ENCODE results near the gene AP2B1. TPM values are rescaled to one million over a fixed set of nuclear protein-coding genes. Genes with fewer than 3 reads are reported as not detected.
A peak's percentile ranks its signal among the peaks of the same experiment; 100 is the strongest.
"Not testable (repeated sequence)": the region's sequence is repeated elsewhere in the genome, so short reads cannot be mapped to it uniquely, and the experiment has no call there.

AP2B1 gene
- 100 to 1,000 TPM; 154 to 190 TPM for total RNA-seq
- long read RNA-seq, full-length matches to known transcripts: 5 of 45 reads
- long read RNA-seq, partial matches to known transcripts: 26 of 45 reads
- long read RNA-seq, other reads (novel, unspliced or antisense): 14 of 45 reads

- ATAC-seq (peak; percentile 85), DNase-seq (peak; percentile 91 to 95)
- intact Hi-C loops (cut with DNase I, micrococcal nuclease): no loop called here
These were observed at the start of gene AP2B1 for GRCh38 chr17:35587074-35587961. Gene AP2B1 (plus strand): TSS chr17:35587322. CDS start chr17:35594031, 6,709 bp downstream.

DNA sequence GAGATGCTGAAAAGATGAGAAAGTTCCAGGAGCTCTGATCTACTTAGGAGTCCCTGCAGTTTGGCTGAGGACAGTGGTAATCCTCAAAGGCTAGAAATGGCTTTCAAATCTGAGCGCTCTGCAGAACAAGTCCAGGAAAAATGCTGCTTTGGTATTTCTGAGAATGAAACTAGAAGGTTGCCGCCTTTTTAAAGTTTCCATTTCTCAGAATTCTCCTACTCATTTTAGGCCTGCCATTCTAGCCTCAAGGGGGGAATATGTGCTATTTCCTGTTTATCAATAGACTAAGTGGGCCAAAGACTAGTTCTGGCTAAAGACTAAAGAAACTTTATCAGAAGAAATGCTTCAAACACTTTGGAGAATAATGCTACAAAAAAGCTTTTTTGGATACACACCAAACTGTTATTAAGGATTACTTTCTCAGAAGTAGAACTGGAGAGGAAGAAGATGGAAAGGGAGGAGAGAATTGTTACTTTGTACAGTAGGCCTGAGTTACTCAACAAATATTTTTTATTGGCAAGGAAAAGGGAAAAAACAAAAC, 49.5 kb upstream of the AP2B1 start, which contains the start of gene SLFN12L:
Gene SLFN12L, minus strand, starts transcription at position 78 of the 541 bp plus-strand sequence. CDS start 15,314 bp downstream, outside the sequence.
- no peak for ATAC-seq
- intact Hi-C loops (cut with DNase I, micrococcal nuclease): loop anchor here in 1 of 2 donors (2.0 to 10.0 kb wide), 2 partner anchors 225 to 373 kb away; no protein-coding TSS in a partner anchor
- DNase-seq: no peak

DNA sequence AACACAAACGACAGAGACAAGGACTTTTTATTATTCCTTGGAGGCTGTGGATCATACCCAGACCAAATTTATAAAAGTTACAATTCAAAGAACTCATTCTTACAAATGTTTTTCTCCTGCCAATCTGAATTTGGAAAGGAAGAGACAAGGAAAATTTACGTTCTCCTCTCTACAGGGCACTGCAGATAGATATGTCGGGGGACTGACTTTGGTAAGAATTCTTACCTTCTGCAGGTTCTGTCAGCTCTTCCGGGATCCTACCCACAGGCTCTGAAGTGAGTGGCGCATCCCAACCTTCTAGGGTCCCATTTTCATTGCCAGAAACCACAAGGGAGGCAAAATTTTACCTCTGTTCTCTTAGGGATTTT, 47.5 kb upstream of the AP2B1 start:
- ATAC-seq: no peak
- intact Hi-C loops (cut with DNase I, micrococcal nuclease): loop anchor here in 1 of 2 donors (10.0 kb wide), 1 partner anchor 375 kb away; no protein-coding TSS in a partner anchor
- no peak for DNase-seq

GRCh38 chr17:35540589-35541404, 46.3 kb upstream of the AP2B1 start:
- intact Hi-C loops (cut with DNase I, micrococcal nuclease): no loop called here
- DNase-seq (peak; percentile 37 to 45), ATAC-seq (peak; percentile 57)

- ATAC-seq (no peak), DNase-seq (no peak)
- intact Hi-C loops (cut with DNase I, micrococcal nuclease): no loop called here
These were observed 45.7 kb upstream of the AP2B1 start for GRCh38 chr17:35541434-35541833.

- intact Hi-C loops (cut with DNase I, micrococcal nuclease): no loop called here
- DNase-seq (no peak), ATAC-seq (no peak)
These were observed 44.1 kb upstream of the AP2B1 start for GRCh38 chr17:35542990-35543389.

DNA sequence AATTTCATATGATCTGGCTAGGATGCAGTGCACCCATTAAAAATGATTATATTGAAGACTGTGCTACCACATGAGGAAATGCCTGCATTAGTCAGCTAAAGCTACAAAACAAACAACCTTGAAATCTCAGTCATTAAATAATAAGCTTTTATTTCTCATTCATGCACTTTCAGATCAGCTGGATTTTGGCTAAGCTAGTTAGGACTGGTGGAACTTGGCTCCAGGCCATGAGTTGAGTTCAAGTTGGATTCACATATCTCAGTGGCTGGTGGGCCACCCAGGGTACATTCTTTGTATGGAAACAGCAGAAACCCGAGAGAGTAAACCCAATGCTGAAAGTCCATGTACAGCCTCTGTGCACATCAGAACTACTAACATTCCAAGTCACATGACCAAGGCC, 43.3 kb upstream of the AP2B1 start:
- ATAC-seq (no peak), DNase-seq (no peak)
- intact Hi-C loops (cut with DNase I, micrococcal nuclease): no loop called here

- DNase-seq (no peak), ATAC-seq (no peak)
- intact Hi-C loops (cut with DNase I, micrococcal nuclease): no loop called here
These were observed 42.0 kb upstream of the AP2B1 start for GRCh38 chr17:35545150-35545549.

GRCh38 chr17:35546487-35546886, 40.6 kb upstream of the AP2B1 start:
- DNase-seq (no peak), ATAC-seq (no peak)
- intact Hi-C loops (cut with DNase I, micrococcal nuclease): no loop called here

- intact Hi-C loops (cut with DNase I, micrococcal nuclease): no loop called here
- ATAC-seq (no peak), DNase-seq (no peak)
These were observed 38.8 kb upstream of the AP2B1 start for GRCh38 chr17:35548208-35548810.

- DNase-seq (no peak), ATAC-seq (no peak)
- intact Hi-C loops (cut with DNase I, micrococcal nuclease): no loop called here
These were observed 38.1 kb upstream of the AP2B1 start for GRCh38 chr17:35548978-35549377.

- DNase-seq (no peak), ATAC-seq (no peak)
- intact Hi-C loops (cut with DNase I, micrococcal nuclease): no loop called here
These were observed 33.8 kb upstream of the AP2B1 start for GRCh38 chr17:35553310-35553709.

DNA sequence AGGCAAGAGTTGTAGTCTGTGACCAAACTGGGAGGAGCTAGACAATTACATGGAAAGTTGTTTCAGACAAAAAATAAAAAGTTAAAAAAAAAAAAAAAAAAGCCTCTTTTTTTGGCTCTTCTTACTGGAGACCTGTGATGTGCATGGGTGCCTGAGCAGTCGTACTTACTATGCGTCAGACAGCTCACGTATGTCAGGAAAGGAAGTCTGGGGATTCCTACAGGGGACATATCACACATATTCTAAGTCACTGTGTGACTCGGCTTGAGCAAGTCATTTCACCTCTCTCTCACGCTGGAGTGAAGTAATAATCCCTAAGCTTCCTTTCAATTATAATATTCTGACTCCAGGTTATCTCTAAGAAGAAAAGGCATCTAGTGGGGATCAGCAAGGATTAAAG, 32.5 kb upstream of the AP2B1 start:
- intact Hi-C loops (cut with DNase I, micrococcal nuclease): no loop called here
- ATAC-seq: no peak
- DNase-seq: no peak

DNA sequence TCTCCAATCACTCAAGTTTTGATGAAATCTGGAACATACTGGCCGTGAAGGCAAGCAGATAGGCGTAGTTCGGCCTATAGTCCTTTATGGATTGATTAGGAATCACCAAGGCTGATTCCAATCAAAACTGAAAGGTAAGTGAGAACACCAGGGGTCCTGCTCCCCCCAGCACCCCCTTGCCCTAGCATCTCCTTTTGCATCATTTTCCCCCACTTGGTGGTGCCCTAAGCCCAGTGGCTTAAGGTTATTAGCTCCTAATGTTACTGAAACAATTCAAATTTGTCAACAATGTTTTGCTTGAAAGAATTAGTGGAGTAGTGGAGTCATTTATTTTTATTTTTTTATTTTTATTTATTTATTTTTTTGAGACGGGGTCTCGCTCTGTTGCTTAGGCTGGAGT, 31.4 kb upstream of the AP2B1 start:
- intact Hi-C loops (cut with DNase I, micrococcal nuclease): no loop called here
- ATAC-seq (no peak), DNase-seq (no peak)

- intact Hi-C loops (cut with DNase I, micrococcal nuclease): no loop called here
- no peak for DNase-seq
- ATAC-seq: no peak
These were observed 29.8 kb upstream of the AP2B1 start for GRCh38 chr17:35557353-35557752.

- intact Hi-C loops (cut with DNase I, micrococcal nuclease): no loop called here
- no peak for DNase-seq
- ATAC-seq: no peak
These were observed 27.5 kb upstream of the AP2B1 start for GRCh38 chr17:35559495-35560210.

- intact Hi-C loops (cut with DNase I, micrococcal nuclease): no loop called here
- ATAC-seq (no peak), DNase-seq (no peak)
These were observed 26.4 kb upstream of the AP2B1 start, which contains the start of gene SLFN14 for GRCh38 chr17:35560703-35561102. Gene SLFN14 (minus strand): TSS chr17:35560819. CDS start chr17:35558062, 2,757 bp downstream.

DNA sequence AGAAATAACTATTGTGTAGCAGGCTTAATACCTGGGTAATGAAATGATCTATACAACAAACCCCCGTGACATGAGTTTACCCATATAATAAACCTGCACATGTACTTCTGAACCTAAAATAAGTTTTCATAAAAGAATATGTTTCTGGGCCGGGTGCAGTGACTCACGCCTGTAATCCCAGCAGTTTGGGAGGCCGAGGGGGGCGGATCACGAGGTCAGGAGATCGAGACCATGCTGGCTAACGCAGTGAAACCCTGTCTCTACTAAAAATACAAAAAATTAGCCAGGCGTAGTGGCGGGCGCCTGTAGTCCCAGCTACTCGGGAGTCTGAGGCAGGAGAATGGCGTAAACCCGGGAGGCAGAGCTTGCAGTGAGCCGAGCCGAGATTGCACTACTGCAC, 23.9 kb upstream of the AP2B1 start:
- intact Hi-C loops (cut with DNase I, micrococcal nuclease); ATAC-seq: not testable (repeated sequence)

More for the DNA sequence above, 23.9 kb upstream of the AP2B1 start:
- not testable (repeated sequence) for DNase-seq
